A673 (cell line): ENCODE measurements around the gene NOCT.

ENCODE experiments used
- EZH2 ChIP-seq: fragments of 200-600 bp; sonication (generic); IDR thresholded peaks from 2 replicates; pipeline ENCODE4 v1.6.1; 2017; ENCODE audit warnings: borderline replicate concordance, low read depth, mild to moderate bottlenecking, mixed read lengths, antibody characterized with exemption, low read length; ENCODE audit not compliant: poor library complexity, severe bottlenecking
- TF ChIP-seq, protein P1 (sequence below): fragments of 300-800, 200-600 bp; sonication (generic); conservative IDR thresholded peaks from 2 replicates; pipeline ENCODE4 v1.5.1; 2017; ENCODE audit warnings: low read depth, mild to moderate bottlenecking, antibody characterized with exemption, low read length, moderate library complexity, mixed read lengths

DNA sequence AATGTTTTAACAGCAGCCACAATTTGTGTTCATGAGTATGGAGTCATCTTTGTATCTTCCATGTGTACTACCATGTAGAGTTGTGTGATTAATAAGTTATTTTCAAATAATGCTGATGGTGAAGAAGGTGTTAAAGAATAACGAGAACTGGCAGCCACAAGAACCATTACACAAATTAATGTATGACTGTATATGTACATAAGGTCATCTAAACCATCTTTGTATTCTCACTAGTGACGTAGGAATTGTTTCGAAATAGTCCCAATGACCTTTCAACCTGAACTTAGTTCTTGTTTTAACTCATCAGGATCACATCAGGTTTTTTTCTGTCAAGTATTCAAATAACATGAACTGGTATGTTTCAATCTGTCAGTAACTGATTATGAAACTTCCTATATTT lies 48.3 kb upstream of the NOCT start:
- TF ChIP-seq, protein P1, sequence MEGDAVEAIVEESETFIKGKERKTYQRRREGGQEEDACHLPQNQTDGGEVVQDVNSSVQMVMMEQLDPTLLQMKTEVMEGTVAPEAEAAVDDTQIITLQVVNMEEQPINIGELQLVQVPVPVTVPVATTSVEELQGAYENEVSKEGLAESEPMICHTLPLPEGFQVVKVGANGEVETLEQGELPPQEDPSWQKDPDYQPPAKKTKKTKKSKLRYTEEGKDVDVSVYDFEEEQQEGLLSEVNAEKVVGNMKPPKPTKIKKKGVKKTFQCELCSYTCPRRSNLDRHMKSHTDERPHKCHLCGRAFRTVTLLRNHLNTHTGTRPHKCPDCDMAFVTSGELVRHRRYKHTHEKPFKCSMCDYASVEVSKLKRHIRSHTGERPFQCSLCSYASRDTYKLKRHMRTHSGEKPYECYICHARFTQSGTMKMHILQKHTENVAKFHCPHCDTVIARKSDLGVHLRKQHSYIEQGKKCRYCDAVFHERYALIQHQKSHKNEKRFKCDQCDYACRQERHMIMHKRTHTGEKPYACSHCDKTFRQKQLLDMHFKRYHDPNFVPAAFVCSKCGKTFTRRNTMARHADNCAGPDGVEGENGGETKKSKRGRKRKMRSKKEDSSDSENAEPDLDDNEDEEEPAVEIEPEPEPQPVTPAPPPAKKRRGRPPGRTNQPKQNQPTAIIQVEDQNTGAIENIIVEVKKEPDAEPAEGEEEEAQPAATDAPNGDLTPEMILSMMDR = no peak
- no peak for TF ChIP-seq EZH2
